DOHH2 (cell line): Measurements from ENCODE around the gene TBL1X.

ENCODE experiments used
- CTCF ChIP-seq: fragments of 200-600 bp; sonication (generic); IDR thresholded peaks from one replicate; pipeline ENCODE4 v1.5.1; 2014; ENCODE audit warnings: antibody characterized with exemption, mild to moderate bottlenecking, low read depth, low read length; ENCODE audit not compliant: poor library complexity, severe bottlenecking
- EZH2phosphoT487 ChIP-seq: fragments of 200-600 bp; sonication (generic); IDR thresholded peaks from 2 replicates; pipeline ENCODE4 v1.6.1; 2017; ENCODE audit warnings: borderline replicate concordance, mild to moderate bottlenecking, antibody characterized with exemption, low read length, moderate library complexity, mixed read lengths

DNA sequence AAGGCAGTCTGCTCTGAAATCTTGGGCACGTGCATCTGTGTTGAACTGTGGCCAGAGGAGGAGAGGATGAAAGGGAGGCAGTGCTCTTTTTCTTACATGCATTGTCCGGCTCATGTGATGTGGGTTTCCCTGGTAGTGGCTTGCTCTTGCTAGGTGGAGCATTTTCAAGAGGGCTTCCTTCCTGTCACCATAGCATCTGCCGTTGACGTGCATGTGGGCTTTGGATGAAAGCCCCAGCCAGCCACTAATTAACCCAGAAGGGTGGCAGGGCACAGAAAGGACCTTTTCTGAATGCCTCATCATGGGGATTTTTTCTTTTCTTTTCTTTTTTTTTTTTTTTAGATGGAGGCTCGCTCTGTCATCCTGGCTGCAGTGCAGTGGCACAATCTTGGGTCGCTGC is 179.5 kb downstream of the TBL1X start:
- no peak for TF ChIP-seq CTCF
- no peak for TF ChIP-seq EZH2phosphoT487
